Kasumi-1 (cell line): ENCODE data around the gene THAP4.
"Not testable (repeated sequence)": the region's sequence is repeated elsewhere in the genome, so short reads cannot be mapped to it uniquely, and the experiment has no call there.

Experiments used
- DNase-seq, 2 experiments: peaks; one replicate each; lab custom pipeline; 2025; lab: John Stamatoyannopoulos, UW

The THAP4 gene

GRCh38 chr2:241586564-241587264, 50.2 kb downstream of the THAP4 start:
- no peak for DNase-seq

DNA sequence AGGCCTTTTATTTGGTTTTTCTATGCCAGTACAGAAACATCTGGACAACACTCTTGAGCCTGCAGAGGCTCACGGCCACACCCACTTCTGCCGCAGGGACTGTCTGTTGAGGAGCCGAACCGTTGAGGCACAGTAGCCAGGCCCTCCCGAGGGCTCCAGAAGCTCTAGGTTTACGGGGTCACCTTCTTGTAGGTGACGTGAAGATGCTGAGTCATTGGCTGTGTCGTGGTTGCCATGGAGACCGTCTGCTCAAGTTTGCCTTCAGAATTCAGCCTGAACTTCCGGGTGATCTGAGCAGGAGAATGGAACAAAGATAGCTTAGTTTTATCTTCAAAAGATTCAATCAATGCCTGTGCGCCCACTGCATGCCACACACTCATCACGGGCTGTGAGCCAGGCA, 52.5 kb downstream of the THAP4 start:
- DNase-seq: no peak

GRCh38 chr2:241582806-241583205, 54.2 kb downstream of the THAP4 start:
- no peak for DNase-seq

GRCh38 chr2:241582328-241582727, 54.6 kb downstream of the THAP4 start:
- no peak for DNase-seq

DNA sequence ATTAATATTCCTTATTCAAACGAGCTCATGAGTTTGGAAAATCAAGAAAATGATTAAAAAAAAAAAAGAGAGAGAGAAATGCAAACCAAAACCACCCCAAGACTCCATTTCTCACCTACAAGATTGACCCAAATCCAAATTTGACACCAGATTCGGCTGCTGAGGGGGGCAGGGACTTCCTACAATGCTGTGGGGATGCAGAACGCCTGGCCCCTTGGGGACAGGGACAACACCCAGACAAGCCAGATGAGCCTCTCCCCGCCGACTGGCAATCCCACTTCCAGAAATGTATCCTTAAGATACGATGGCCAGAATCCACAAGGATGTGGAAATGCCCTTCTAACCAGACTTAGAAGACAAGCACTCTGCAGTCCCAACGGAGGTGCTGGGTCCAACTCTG, 57.7 kb downstream of the THAP4 start:
- DNase-seq: no peak

GRCh38 chr2:241577413-241578122, 59.4 kb downstream of the THAP4 start:
- no peak for DNase-seq

DNA sequence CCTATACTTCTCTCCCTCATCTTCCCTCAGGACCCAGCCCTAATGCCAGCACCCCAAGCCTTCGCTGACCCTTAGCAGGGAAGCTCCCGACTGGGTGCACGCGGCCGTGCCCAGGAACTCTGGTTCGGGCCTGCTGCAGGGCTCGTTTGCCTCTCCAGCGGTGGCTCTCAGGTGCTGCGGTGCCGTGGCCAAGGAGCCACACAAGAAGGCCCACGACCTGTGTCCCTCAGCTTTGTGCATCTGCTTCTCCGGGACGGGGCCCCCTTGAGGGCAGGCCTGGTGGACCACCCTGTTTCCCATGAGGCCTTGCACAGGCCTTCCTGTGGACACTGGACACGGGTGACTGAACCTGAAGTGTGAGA, 60.7 kb downstream of the THAP4 start:
- no peak for DNase-seq

DNA sequence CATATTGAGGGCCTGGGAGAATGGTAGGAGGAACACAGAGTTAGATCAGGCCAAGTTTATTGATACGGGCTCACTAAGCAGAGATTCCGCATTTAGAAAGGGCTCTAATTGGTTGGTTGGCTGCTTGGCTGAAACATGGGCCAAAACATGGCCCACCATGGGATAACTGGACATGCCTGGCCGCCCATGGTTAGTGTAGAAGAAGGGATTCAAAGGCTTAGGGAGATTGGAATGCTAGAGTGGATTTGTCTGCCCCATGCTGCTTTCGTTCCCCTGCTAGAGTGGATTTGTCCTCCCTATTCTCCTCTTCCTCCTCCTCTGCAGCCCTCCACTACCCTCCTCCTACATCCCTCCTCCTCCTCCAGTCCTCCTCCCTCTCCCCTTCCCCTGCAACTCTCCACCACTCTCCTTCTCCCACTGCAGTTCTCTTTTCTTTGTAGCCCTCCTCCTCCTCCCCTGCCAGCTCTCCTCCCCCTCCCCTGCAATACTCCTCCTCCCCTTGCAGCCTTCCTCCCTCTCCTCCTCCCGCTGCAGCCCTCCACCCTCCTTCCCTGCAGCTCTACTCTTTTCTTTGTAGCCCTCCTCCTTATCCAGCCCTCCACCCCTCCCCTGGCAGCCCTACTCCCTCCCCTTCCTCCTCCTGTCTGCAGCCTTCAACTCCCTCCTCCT, 61.2 kb downstream of the THAP4 start:
- no peak for DNase-seq

DNA sequence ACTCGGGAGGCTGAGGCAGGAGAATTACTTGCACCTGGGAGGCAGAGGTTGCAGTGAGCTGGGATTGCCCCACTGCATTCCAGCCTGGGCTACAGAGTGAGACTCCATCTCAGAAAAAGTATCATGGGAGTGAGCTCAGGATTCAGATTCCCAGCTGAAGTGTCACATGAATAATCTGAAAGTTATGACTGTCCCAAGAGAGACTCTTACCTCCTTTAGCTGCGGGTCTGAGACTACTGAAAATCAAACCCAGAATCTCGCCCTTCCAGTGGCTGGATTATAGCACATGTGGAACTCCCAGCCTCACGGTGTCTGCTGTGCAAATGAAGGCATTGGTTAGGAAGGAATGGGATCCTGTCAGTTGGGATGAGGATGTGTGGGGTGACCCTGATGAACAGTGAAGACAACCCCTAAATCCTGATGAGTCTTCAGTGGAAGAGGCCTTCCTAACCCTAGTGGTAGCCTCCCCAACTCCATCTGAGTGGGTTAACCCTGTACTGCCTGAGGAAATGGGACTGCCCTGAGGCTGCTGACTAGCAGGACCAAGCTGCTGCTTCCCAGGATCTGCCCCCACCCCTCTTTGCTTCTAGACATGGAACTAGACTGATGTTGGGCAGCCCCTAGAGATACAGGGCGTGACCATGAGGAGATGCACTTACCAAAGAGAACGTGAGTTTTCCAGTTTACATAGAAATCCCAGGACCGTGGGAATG, 61.9 kb downstream of the THAP4 start:
- DNase-seq: no peak

GRCh38 chr2:241573741-241574140, 63.2 kb downstream of the THAP4 start:
- DNase-seq: no peak

- DNase-seq: not testable (repeated sequence)
Measured at GRCh38 chr2:241572915-241573651, 63.9 kb downstream of the THAP4 start.

- no peak for DNase-seq
Measured at GRCh38 chr2:241571821-241572620, 64.9 kb downstream of the THAP4 start.

DNA sequence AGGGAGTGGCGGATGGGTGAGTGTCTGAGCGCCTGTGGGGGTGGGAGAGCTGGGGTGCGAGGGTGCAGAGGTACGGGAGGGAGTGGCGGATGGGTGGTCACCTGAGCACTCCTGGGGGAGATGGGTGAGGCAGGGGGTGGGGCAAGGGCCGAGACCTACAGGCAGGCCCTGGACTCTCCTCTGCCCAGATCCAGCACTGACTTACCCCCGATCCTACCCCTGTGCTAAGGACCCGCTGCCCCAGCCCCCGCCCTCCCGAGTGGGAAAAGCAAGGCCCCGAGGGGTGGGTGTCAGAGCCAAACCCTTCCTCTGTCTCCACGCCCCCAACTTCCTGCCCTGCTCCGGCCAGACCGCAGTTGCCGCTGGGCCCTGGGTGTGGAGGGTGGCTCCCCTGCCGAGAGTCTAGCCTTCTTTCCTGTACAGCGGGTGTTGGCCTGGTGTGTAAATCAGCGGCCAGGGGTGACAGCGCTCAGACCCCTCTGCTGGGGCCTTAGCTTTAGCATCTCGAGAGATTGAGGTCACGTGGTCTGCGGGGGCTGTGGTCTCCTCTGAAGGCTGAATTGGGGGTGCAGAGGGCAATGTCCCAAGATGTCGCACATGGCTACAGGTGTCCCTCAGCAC, 65.9 kb downstream of the THAP4 start:
- DNase-seq: no peak

- no peak for DNase-seq
Measured at GRCh38 chr2:241569831-241570281, 67.1 kb downstream of the THAP4 start.

DNA sequence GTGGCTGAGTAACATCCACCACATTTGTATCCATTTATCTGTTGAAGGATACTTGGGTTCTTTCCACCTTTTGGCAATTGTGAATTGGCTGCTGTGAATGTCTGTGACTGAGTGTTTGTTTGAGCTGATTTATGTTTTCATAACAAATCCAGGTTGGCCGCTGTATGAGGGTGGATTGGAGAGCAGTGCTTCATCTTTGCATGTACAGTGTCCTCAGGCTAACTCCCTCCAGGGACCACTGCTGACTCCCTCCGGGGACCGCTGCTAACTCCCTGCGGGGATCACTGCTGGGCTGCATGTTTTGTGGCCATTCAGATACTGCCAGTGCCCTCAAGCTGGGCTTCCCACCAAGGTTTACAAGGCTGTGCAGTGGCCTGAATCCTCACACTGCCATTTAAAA, 68.2 kb downstream of the THAP4 start:
- DNase-seq: no peak

- no peak for DNase-seq
Measured at GRCh38 chr2:241567776-241568175, 69.2 kb downstream of the THAP4 start.

DNA sequence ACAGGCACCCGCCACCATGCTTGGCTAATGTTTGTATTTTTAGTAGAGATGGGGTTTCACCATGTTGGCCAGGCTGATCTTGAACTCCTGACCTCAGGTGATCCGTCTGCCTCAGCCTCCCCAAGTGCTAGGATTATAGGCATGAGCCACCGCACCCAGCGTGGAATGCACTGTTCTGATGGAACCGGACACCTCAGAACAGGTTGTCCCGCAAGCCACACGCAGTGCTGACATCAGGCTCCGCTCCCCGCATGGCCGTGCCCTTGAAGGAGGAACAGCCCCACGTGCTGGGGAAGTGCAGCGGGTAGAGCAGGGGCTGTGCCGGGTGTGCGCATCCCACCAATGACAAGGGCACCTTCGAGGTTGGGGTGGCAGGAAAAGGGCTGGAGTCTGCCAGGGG, 69.7 kb downstream of the THAP4 start:
- not testable (repeated sequence) for DNase-seq

- DNase-seq: no peak
Measured at GRCh38 chr2:241566468-241566867, 70.5 kb downstream of the THAP4 start.

GRCh38 chr2:241566021-241566420, 70.9 kb downstream of the THAP4 start:
- DNase-seq: not testable (repeated sequence)

- DNase-seq: no peak
Measured at GRCh38 chr2:241565411-241565810, 71.5 kb downstream of the THAP4 start.
